ENCODE measurements around the gene P2RY2. TPM values are rescaled to one million over a fixed set of nuclear protein-coding genes. Genes with fewer than 3 reads are reported as not detected.
A peak's percentile ranks its signal among the peaks of the same experiment; 100 is the strongest.

Gene P2RY2
- polyA plus RNA-seq, 2 donors = 17.8 to 26.0 TPM

- Histone ChIP-seq H3K36me3 (ENCODE audit: control insufficient read depth in 2 of 2, insufficient read depth in 2 of 2, low read length in 1 of 2) (no peaks in the 10 kb centered on the region), H3K4me3 (ENCODE audit: low read depth in 1 of 2, low read length in 2 of 2) (no peak overlapping the region), H3K27me3 (ENCODE audit: control insufficient read depth in 1 of 2, insufficient read depth in 2 of 2, low read length in 2 of 2) (no peaks in the 10 kb centered on the region), H3K9me3 (ENCODE audit: control insufficient read depth in 2 of 2, insufficient read depth in 1 of 2, low read depth in 1 of 2, low read length in 1 of 2) (no peaks in the 10 kb centered on the region), H3K27ac (ENCODE audit: low read depth in 2 of 2, low read length in 1 of 2) (no peak overlapping the region), H3K4me1 (ENCODE audit: control insufficient read depth in 2 of 2, insufficient read depth in 2 of 2, low read length in 1 of 2) (peaks cover 4 to 11% of the 10 kb centered on the region in 2 donors)
- 86 to 90% methylated on average over 5 of the region's 5 CpGs for WGBS, 2 donors
Measured at GRCh38 chr11:73176145-73176873, 41.8 kb upstream of the P2RY2 start.

GRCh38 chr11:73176874-73177155 lies 41.3 kb upstream of the P2RY2 start:
- Histone ChIP-seq H3K9me3 (ENCODE audit: control insufficient read depth in 2 of 2, insufficient read depth in 1 of 2, low read depth in 1 of 2, low read length in 1 of 2) (no peaks in the 10 kb centered on the region), H3K4me1 (ENCODE audit: control insufficient read depth in 2 of 2, insufficient read depth in 2 of 2, low read length in 1 of 2) (peaks cover 4 to 11% of the 10 kb centered on the region in 2 donors), H3K27ac (ENCODE audit: low read depth in 2 of 2, low read length in 1 of 2) (peak overlapping the region in 1 of 2 donors; percentile 14), H3K36me3 (ENCODE audit: control insufficient read depth in 2 of 2, insufficient read depth in 2 of 2, low read length in 1 of 2) (no peaks in the 10 kb centered on the region), H3K27me3 (ENCODE audit: control insufficient read depth in 1 of 2, insufficient read depth in 2 of 2, low read length in 2 of 2) (no peaks in the 10 kb centered on the region), H3K4me3 (ENCODE audit: low read depth in 1 of 2, low read length in 2 of 2) (no peak overlapping the region)
- 82 to 90% methylated on average over 1 of the region's 1 CpG for WGBS, 2 donors

GRCh38 chr11:73177380-73177777 lies 40.7 kb upstream of the P2RY2 start:
- no peaks in the 10 kb centered on the region for H3K9me3 ChIP-seq (ENCODE audit: control insufficient read depth in 2 of 2, insufficient read depth in 1 of 2, low read depth in 1 of 2, low read length in 1 of 2)
- H3K27me3 ChIP-seq (ENCODE audit: control insufficient read depth in 1 of 2, insufficient read depth in 2 of 2, low read length in 2 of 2) = no peaks in the 10 kb centered on the region
- H3K36me3 ChIP-seq (ENCODE audit: control insufficient read depth in 2 of 2, insufficient read depth in 2 of 2, low read length in 1 of 2) = no peaks in the 10 kb centered on the region
- 16 to 24% methylated on average over 3 of the region's 3 CpGs for WGBS, 2 donors
- peak overlapping the region; percentile 14 to 29 for H3K27ac ChIP-seq (ENCODE audit: low read depth in 2 of 2, low read length in 1 of 2)
- peaks cover 4 to 11% of the 10 kb centered on the region in 2 donors for H3K4me1 ChIP-seq (ENCODE audit: control insufficient read depth in 2 of 2, insufficient read depth in 2 of 2, low read length in 1 of 2)
- no peak overlapping the region for H3K4me3 ChIP-seq (ENCODE audit: low read depth in 1 of 2, low read length in 2 of 2)

GRCh38 chr11:73177778-73178539 lies 40.1 kb upstream of the P2RY2 start:
- WGBS, 2 donors = 27 to 33% methylated on average over 15 of the region's 15 CpGs
- H3K9me3 ChIP-seq (ENCODE audit: control insufficient read depth in 2 of 2, insufficient read depth in 1 of 2, low read depth in 1 of 2, low read length in 1 of 2) = no peaks in the 10 kb centered on the region
- peak overlapping the region in 1 of 2 donors; percentile 29 for H3K27ac ChIP-seq (ENCODE audit: low read depth in 2 of 2, low read length in 1 of 2)
- no peaks in the 10 kb centered on the region for H3K36me3 ChIP-seq (ENCODE audit: control insufficient read depth in 2 of 2, insufficient read depth in 2 of 2, low read length in 1 of 2)
- H3K27me3 ChIP-seq (ENCODE audit: control insufficient read depth in 1 of 2, insufficient read depth in 2 of 2, low read length in 2 of 2) = no peaks in the 10 kb centered on the region
- H3K4me1 ChIP-seq (ENCODE audit: control insufficient read depth in 2 of 2, insufficient read depth in 2 of 2, low read length in 1 of 2) = peaks cover 4 to 11% of the 10 kb centered on the region in 2 donors
- no peak overlapping the region for H3K4me3 ChIP-seq (ENCODE audit: low read depth in 1 of 2, low read length in 2 of 2)

GRCh38 chr11:73178681-73179080 lies 39.4 kb upstream of the P2RY2 start:
- 83 to 85% methylated on average over 4 of the region's 4 CpGs for WGBS, 2 donors
- Histone ChIP-seq H3K4me3 (ENCODE audit: low read depth in 1 of 2, low read length in 2 of 2) (no peak overlapping the region), H3K36me3 (ENCODE audit: control insufficient read depth in 2 of 2, insufficient read depth in 2 of 2, low read length in 1 of 2) (no peaks in the 10 kb centered on the region), H3K27ac (ENCODE audit: low read depth in 2 of 2, low read length in 1 of 2) (no peak overlapping the region), H3K27me3 (ENCODE audit: control insufficient read depth in 1 of 2, insufficient read depth in 2 of 2, low read length in 2 of 2) (no peaks in the 10 kb centered on the region), H3K4me1 (ENCODE audit: control insufficient read depth in 2 of 2, insufficient read depth in 2 of 2, low read length in 1 of 2) (peaks cover 4 to 11% of the 10 kb centered on the region in 2 donors), H3K9me3 (ENCODE audit: control insufficient read depth in 2 of 2, insufficient read depth in 1 of 2, low read depth in 1 of 2, low read length in 1 of 2) (no peaks in the 10 kb centered on the region)

- no peaks in the 10 kb centered on the region for H3K9me3 ChIP-seq (ENCODE audit: control insufficient read depth in 2 of 2, insufficient read depth in 1 of 2, low read depth in 1 of 2, low read length in 1 of 2)
- WGBS, 2 donors = 34 to 37% methylated on average over 3 of the region's 3 CpGs
- no peaks in the 10 kb centered on the region for H3K27me3 ChIP-seq (ENCODE audit: control insufficient read depth in 1 of 2, insufficient read depth in 2 of 2, low read length in 2 of 2)
- peaks cover under 1 to 18% of the 10 kb centered on the region in 2 donors for H3K4me1 ChIP-seq (ENCODE audit: control insufficient read depth in 2 of 2, insufficient read depth in 2 of 2, low read length in 1 of 2)
- H3K36me3 ChIP-seq (ENCODE audit: control insufficient read depth in 2 of 2, insufficient read depth in 2 of 2, low read length in 1 of 2) = no peaks in the 10 kb centered on the region
- no peak overlapping the region for H3K4me3 ChIP-seq (ENCODE audit: low read depth in 1 of 2, low read length in 2 of 2)
- no peak overlapping the region for H3K27ac ChIP-seq (ENCODE audit: low read depth in 2 of 2, low read length in 1 of 2)
Measured at GRCh38 chr11:73182824-73183321, 35.2 kb upstream of the P2RY2 start.

DNA sequence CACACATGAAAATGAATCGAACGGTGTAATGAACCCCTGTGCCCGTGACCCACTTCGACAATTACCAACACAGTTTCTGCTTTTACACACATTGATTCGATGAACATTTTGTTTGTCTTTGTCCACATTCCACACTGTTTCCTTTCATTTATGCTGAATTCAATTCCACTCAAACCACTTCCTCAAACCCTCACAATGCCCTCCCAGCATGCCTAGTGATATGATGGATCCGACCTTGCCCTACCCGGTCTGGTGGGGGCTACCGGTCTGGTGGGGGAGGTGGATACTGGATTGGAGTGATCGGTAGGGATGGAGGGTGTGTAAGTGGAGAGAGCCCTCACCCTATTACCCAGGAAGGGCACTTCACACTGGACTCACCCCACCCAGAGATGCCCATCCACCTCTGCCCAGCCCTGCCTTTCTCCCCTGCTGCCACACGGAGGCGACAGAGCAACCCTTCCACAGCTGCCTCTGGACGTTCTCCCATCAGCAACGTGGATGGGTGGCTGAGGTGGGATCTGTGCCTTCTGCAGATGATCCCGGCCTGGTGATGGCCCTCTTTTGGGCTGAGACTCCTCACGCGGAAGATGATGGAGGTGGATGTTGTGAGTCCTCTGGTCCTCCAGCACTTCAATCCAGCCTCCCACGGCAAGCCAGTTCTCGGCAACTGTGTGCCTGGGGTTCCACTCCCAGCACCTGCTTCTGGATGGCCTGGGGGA lies 33.0 kb upstream of the P2RY2 start:
- H3K27ac ChIP-seq (ENCODE audit: low read depth in 2 of 2, low read length in 1 of 2) = peak overlapping the region; percentile 64 to 90
- no peak overlapping the region for H3K4me3 ChIP-seq (ENCODE audit: low read depth in 1 of 2, low read length in 2 of 2)
- H3K36me3 ChIP-seq (ENCODE audit: control insufficient read depth in 2 of 2, insufficient read depth in 2 of 2, low read length in 1 of 2) = no peaks in the 10 kb centered on the region
- 34% methylated on average over 18 of the region's 18 CpGs for WGBS, 2 donors
- H3K4me1 ChIP-seq (ENCODE audit: control insufficient read depth in 2 of 2, insufficient read depth in 2 of 2, low read length in 1 of 2) = peaks cover 2 to 29% of the 10 kb centered on the region in 2 donors
- no peaks in the 10 kb centered on the region for H3K9me3 ChIP-seq (ENCODE audit: control insufficient read depth in 2 of 2, insufficient read depth in 1 of 2, low read depth in 1 of 2, low read length in 1 of 2)
- no peaks in the 10 kb centered on the region for H3K27me3 ChIP-seq (ENCODE audit: control insufficient read depth in 1 of 2, insufficient read depth in 2 of 2, low read length in 2 of 2)

DNA sequence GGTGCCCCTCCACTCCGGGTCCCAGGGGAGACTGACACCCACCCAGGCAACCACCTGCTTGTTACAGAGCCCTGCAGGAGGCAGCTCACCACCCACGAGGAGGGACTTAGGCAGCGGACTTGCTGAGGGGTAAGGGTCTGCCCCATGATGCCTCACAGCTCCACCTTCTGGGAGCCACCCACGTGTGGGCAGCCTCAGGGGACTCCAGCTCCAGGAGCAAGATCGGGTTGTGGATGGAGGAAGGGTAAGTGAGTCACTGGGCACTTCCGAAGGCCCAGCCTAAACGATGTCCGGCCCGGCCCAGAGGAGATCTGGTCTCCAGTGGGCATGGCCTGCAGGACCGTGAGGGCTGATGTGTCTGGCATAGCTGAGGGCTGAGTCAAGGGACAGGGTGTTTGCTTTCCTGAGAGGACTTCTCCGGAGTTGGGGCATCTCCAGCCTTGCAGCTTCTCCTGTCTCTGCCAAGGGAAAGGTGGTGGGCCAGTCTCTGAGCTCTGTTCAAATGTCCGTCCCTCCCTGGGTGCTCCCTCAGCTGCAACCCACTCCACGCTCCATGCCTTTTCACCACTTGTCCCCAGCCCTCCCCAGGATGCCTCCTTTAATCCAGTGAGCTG lies 32.3 kb upstream of the P2RY2 start:
- no peaks in the 10 kb centered on the region for H3K9me3 ChIP-seq (ENCODE audit: control insufficient read depth in 2 of 2, insufficient read depth in 1 of 2, low read depth in 1 of 2, low read length in 1 of 2)
- H3K36me3 ChIP-seq (ENCODE audit: control insufficient read depth in 2 of 2, insufficient read depth in 2 of 2, low read length in 1 of 2) = no peaks in the 10 kb centered on the region
- H3K27me3 ChIP-seq (ENCODE audit: control insufficient read depth in 1 of 2, insufficient read depth in 2 of 2, low read length in 2 of 2) = no peaks in the 10 kb centered on the region
- H3K4me1 ChIP-seq (ENCODE audit: control insufficient read depth in 2 of 2, insufficient read depth in 2 of 2, low read length in 1 of 2) = peaks cover 2 to 34% of the 10 kb centered on the region in 2 donors
- H3K27ac ChIP-seq (ENCODE audit: low read depth in 2 of 2, low read length in 1 of 2) = peak overlapping the region; percentile 64 to 90
- no peak overlapping the region for H3K4me3 ChIP-seq (ENCODE audit: low read depth in 1 of 2, low read length in 2 of 2)
- WGBS, 2 donors = 47 to 55% methylated on average over 13 of the region's 13 CpGs

DNA sequence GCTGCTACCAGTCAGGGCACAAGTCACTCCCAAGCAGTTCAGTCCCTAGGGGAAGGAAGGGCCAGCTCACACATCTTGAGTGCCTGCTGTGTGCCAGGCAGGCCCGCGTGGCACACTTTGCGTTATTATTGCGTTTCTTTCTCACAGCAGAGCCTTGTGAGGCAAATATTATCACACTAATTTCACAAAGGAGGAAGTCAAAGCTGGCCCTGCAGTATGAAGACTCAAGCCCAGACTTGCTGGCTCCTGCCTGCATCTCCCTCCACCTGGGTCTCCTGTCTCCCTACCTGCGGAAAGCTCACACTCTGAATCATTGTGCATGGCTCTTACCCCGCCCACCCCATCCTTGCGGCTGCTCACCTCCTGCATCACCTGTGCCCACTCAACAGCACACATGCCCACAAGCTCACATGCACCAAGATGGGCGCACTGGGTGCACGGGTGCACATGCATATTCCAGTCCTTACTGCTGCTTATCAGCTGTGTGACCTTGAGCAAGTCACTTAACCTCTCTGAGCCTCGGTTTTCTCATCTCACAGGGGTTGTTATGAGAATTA lies 31.7 kb upstream of the P2RY2 start:
- peak overlapping the region; percentile 64 to 90 for H3K27ac ChIP-seq (ENCODE audit: low read depth in 2 of 2, low read length in 1 of 2)
- H3K36me3 ChIP-seq (ENCODE audit: control insufficient read depth in 2 of 2, insufficient read depth in 2 of 2, low read length in 1 of 2) = no peaks in the 10 kb centered on the region
- H3K9me3 ChIP-seq (ENCODE audit: control insufficient read depth in 2 of 2, insufficient read depth in 1 of 2, low read depth in 1 of 2, low read length in 1 of 2) = no peaks in the 10 kb centered on the region
- H3K4me1 ChIP-seq (ENCODE audit: control insufficient read depth in 2 of 2, insufficient read depth in 2 of 2, low read length in 1 of 2) = peaks cover 2 to 40% of the 10 kb centered on the region in 2 donors
- H3K4me3 ChIP-seq (ENCODE audit: low read depth in 1 of 2, low read length in 2 of 2) = no peak overlapping the region
- WGBS, 2 donors = 54 to 71% methylated on average over 10 of the region's 10 CpGs
- H3K27me3 ChIP-seq (ENCODE audit: control insufficient read depth in 1 of 2, insufficient read depth in 2 of 2, low read length in 2 of 2) = no peaks in the 10 kb centered on the region
